AG04450 (cell line): ENCODE data around the gene STRIP2. TPM values are rescaled to one million over a fixed set of nuclear protein-coding genes. Genes with fewer than 3 reads are reported as not detected.

Experiments used
- CTCF ChIA-PET: fragments of 300-600, 350-600 bp; formaldehyde crosslinking; extraction: SDS; loops from one replicate; lab custom pipeline; 2022; ENCODE audit warnings: antibody characterized with exemption, inconsistent platforms; lab: Charles Lee
- POLR2A ChIA-PET: fragments of 350-600 bp; formaldehyde crosslinking; extraction: SDS; loops from one replicate; lab custom pipeline; 2021; ENCODE audit warnings: antibody characterized with exemption, inconsistent platforms; lab: Yijun Ruan, JAX
- DNase-seq: peaks from one replicate; pipeline ENCODE4 v3.0.0-alpha.2; 2011; ENCODE audit warnings: low read depth, low spot score
- H3K27ac ChIP-seq: one replicate; pipeline ENCODE4 v1.5.1; 2012; ENCODE audit warnings: low read depth, low read length, control low read depth
- H3K27me3 ChIP-seq: one replicate; pipeline ENCODE4 v1.6.0; 2012; ENCODE audit warnings: low read length; ENCODE audit not compliant: control insufficient read depth, insufficient read depth
- H3K4me3 ChIP-seq: 2 replicates; pipeline ENCODE4 v1.5.1; 2011; ENCODE audit warnings: mild to moderate bottlenecking, low read depth, low read length, control low read depth
- H3K9me3 ChIP-seq: 2 replicates; pipeline ENCODE4 v1.5.1; 2012; ENCODE audit warnings: low read length; ENCODE audit not compliant: control insufficient read depth, insufficient read depth
- CTCF ChIP-seq: IDR thresholded peaks from 2 replicates; pipeline ENCODE4 v1.5.1; 2011; ENCODE audit warnings: low read depth, low read length, control low read depth, inconsistent platforms
- polyA plus RNA-seq: library from polyadenylated mRNA; depleted of rRNA; stranded (reverse); fragments of >200 nt; gene quantifications from 2 replicates; pipeline ENCODE4 v1.2.3, GENCODE V29; 2011

STRIP2 gene
- polyA plus RNA-seq, 1 experiment = 1.7 TPM

- DNase-seq = no peak
- H3K9me3 ChIP-seq = no peaks in the 10 kb centered on the region
- no peaks in the 10 kb centered on the region for H3K27me3 ChIP-seq
- CTCF ChIA-PET = interaction anchor here (2.1 to 9.7 kb wide), 3 partner anchors 100 to 247 kb away, joined by 5 to 175 read pairs (median 121); no protein-coding TSS in a partner anchor
- no peak for TF ChIP-seq CTCF
- H3K27ac ChIP-seq = no peak overlapping the region
- POLR2A ChIA-PET = no interaction called here
- no peak overlapping the region for H3K4me3 ChIP-seq
Observed at GRCh38 chr7:129466796-129467195, 32.6 kb downstream of the STRIP2 start.

- Histone ChIP-seq H3K4me3 (no peak overlapping the region), H3K27me3 (no peaks in the 10 kb centered on the region), H3K9me3 (no peaks in the 10 kb centered on the region), H3K27ac (no peak overlapping the region)
- no peak for TF ChIP-seq CTCF
- DNase-seq = peak; percentile 10
- ChIA-PET CTCF (interaction anchor here (0.8 to 9.7 kb wide), 6 partner anchors 98 to 304 kb away, joined by 4 to 175 read pairs (median 6); no protein-coding TSS in a partner anchor), POLR2A (no interaction called here)
Observed at GRCh38 chr7:129468087-129468486, 33.9 kb downstream of the STRIP2 start.

GRCh38 chr7:129468547-129468946 is 34.3 kb downstream of the STRIP2 start:
- Histone ChIP-seq H3K9me3 (no peaks in the 10 kb centered on the region), H3K27ac (no peak overlapping the region), H3K4me3 (no peak overlapping the region), H3K27me3 (no peaks in the 10 kb centered on the region)
- CTCF ChIA-PET = interaction anchor here (1.1 to 9.7 kb wide), 6 partner anchors 98 to 305 kb away, joined by 6 to 175 read pairs (median 10); no protein-coding TSS in a partner anchor
- POLR2A ChIA-PET = no interaction called here
- no peak for DNase-seq
- no peak for TF ChIP-seq CTCF

- H3K9me3 ChIP-seq = no peaks in the 10 kb centered on the region
- DNase-seq = no peak
- H3K4me3 ChIP-seq = no peak overlapping the region
- H3K27ac ChIP-seq = no peak overlapping the region
- TF ChIP-seq CTCF = no peak
- no peaks in the 10 kb centered on the region for H3K27me3 ChIP-seq
- ChIA-PET CTCF (interaction anchor here (2.5 to 9.7 kb wide), 4 partner anchors 100 to 306 kb away, joined by 14 to 175 read pairs (median 70); no protein-coding TSS in a partner anchor), POLR2A (no interaction called here)
Observed at GRCh38 chr7:129469930-129470329, 35.7 kb downstream of the STRIP2 start.

- DNase-seq = no peak
- Histone ChIP-seq H3K9me3 (no peaks in the 10 kb centered on the region), H3K4me3 (no peak overlapping the region), H3K27ac (no peak overlapping the region), H3K27me3 (no peaks in the 10 kb centered on the region)
- ChIA-PET POLR2A (no interaction called here), CTCF (interaction anchor here (1.5 to 9.7 kb wide), 6 partner anchors 10 to 307 kb away, joined by 4 to 175 read pairs (median 16); no protein-coding TSS in a partner anchor)
- no peak for TF ChIP-seq CTCF
Observed at GRCh38 chr7:129470411-129470810, 36.2 kb downstream of the STRIP2 start.
